Nucleus accumbens (tissue), 56 donors: Measurements from ENCODE around the gene SH3PXD2A.
A peak's percentile ranks its signal among the peaks of the same experiment; 100 is the strongest.
"Not testable (repeated sequence)": the region's sequence is repeated elsewhere in the genome, so short reads cannot be mapped to it uniquely, and the experiment has no call there.

Experiments
- DNase-seq, 56 donors: peaks; one replicate each; lab custom pipeline; 2025; lab: John Stamatoyannopoulos, UW

SH3PXD2A gene

GRCh38 chr10:103850572-103850895 is 4.8 kb downstream of the SH3PXD2A start:
- DNase-seq: no peak

DNA sequence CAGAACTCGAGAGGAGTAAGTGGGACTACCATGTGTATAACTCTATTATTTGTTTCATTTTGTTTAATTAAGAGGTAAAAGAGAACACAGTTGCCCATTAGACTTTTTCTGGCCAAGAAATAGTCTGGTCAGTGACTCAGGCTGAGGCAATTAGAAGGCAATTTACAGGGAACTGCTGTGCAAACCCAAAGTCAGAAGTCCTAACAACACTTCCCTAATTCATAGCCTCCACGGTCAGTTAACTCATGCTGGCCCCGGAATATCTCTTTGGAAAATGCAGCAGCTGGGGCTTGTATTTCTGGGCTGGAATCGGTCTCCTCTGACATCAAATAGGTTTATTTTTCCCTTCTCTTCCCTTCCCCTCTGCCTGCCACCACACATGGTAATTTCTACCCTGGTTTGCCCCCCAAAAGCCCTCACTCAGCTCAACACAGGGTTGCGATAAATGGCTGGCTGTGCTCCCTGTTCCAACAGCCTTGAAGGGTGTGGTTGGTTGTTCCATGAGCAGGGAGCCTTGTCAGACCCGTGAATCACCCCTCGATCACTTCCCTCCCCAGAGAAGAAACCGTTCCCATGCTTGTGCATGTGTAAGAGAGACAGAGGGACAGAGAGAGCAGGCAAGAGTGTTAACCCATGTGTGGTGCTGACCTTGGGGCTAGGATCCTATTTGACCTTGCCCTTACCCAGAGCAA is 5.3 kb downstream of the SH3PXD2A start:
- no peak for DNase-seq

- DNase-seq: no peak
Observed at GRCh38 chr10:103849212-103849877, 6.0 kb downstream of the SH3PXD2A start.

DNA sequence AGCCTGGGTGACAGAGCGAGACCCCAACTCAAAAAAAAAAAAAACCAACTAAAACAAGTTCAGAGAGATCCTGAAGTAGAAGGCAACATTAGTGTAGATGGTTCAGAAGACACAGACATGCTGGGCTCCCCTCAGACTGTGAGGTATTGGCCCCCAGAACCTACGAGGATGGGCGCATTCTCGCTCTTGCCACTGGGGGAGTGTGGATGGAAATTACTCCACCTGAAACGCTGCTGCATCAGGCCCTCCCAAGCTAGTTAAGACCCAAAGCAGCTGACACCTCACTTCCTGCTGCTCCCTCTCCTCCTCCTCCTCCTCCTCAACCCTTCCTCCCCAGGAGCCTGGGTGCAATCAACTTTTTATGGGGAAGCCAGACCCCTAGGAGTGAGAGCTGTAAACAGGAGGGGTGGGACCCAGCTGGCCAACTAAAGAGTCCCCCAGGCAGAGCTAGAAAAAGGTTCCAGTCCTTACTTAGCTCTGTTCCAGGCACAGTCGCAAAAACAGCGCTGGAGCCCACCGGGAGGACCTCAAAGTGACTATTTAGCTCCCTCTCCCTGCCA is 7.4 kb downstream of the SH3PXD2A start:
- no peak for DNase-seq

DNA sequence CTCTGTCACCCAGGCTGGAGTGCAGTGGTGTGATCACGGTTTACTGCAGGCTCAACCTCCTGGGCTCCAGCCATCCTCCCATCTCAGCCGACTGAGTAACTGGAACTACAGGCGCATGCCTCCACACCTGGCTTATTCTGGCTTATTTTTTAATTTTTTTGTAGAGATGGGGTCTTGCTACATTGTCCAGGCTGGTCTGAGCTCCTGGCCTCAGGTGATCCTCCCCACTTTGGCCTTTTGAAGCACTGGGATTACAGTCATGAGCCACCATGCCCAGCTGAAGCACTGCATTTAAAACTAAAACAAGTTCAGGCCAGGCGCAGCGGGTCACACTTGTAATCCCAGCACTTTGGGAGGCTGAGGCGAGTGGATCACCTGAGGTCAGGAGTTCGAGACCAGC is 8.0 kb downstream of the SH3PXD2A start:
- DNase-seq: no peak

- DNase-seq: no peak
Observed at GRCh38 chr10:103845972-103846371, 9.4 kb downstream of the SH3PXD2A start.

DNA sequence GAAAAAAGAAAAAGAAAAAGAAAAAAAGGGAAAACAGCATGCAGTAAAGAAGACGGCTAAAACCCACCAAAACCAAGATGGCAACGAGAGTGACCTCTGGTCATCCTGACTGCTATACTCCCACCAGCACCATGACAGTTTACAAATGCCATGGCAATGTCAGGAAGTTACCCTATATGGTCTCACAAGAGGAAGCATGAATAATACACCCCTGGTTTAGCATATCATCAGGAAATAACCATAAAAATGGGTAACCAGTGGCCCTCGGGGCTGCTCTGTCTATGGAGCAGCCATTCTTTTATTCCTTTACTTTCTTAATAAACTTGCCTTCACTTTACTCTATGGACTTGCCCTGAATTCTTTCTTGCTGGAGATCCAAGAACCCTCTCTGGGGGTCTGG is 10.0 kb downstream of the SH3PXD2A start:
- not testable (repeated sequence) for DNase-seq

GRCh38 chr10:103843854-103844570 is 11.4 kb downstream of the SH3PXD2A start:
- DNase-seq: no peak

- DNase-seq: no peak
Observed at GRCh38 chr10:103843045-103843444, 12.3 kb downstream of the SH3PXD2A start.

DNA sequence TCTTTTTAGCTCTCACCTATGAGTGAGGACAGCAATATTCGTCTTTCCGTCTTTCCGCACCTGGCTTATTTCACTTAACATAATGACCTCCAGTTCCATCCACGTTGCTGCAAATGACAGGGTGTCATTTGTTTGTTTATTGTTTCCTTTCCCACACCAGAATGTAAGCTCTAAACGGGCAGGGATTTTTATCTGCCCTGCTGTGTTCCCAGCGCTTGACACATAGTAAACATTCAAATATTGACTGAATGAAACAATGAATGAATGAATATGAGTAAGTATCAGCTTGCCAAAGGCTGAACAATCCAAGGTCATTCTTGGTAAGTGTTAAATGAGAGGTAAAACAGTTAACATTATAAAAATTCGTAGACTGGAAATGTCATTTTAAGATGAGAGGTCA is 12.8 kb downstream of the SH3PXD2A start:
- DNase-seq: no peak

- DNase-seq: no peak
Observed at GRCh38 chr10:103841519-103841918, 13.9 kb downstream of the SH3PXD2A start.

- no peak for DNase-seq
Observed at GRCh38 chr10:103840740-103841070, 14.7 kb downstream of the SH3PXD2A start.

- DNase-seq: peak in 12 of 56 donors; percentile 5 to 61 (median 29)
Observed at GRCh38 chr10:103839872-103840739, 15.3 kb downstream of the SH3PXD2A start.

- no peak for DNase-seq
Observed at GRCh38 chr10:103839519-103839871, 15.9 kb downstream of the SH3PXD2A start.

DNA sequence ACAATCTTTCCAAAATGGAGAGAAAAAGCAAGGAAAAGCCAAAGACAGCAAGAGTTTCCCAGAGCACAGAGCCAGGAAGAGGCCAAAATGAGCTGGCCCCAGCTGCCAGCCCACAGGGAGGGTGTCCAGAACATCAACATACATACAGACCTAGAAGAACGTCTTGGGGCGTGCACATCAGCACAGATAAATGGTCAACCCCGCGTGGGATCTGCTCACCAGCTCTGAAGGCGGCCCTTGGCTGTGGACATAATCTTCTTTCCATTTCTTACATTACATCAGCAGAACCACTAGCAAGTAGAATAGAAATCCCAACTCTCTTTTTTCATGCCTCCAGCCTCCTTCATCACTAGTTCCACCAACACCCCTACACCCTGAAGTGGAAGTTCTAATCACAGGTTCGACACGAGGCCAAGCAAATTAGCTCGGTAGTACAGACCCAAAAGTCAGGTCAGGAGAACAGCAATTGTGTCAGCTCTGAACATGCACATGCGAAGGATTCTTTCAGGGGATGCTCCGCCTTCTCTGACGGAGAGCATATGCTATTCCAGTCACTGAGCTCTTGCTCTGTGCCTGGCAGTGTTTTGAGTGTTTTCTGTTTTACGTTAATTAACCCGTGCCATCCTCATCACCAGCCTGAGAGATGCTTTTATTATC is 16.4 kb downstream of the SH3PXD2A start:
- no peak for DNase-seq

- DNase-seq: no peak
Observed at GRCh38 chr10:103838070-103838395, 17.3 kb downstream of the SH3PXD2A start.

DNA sequence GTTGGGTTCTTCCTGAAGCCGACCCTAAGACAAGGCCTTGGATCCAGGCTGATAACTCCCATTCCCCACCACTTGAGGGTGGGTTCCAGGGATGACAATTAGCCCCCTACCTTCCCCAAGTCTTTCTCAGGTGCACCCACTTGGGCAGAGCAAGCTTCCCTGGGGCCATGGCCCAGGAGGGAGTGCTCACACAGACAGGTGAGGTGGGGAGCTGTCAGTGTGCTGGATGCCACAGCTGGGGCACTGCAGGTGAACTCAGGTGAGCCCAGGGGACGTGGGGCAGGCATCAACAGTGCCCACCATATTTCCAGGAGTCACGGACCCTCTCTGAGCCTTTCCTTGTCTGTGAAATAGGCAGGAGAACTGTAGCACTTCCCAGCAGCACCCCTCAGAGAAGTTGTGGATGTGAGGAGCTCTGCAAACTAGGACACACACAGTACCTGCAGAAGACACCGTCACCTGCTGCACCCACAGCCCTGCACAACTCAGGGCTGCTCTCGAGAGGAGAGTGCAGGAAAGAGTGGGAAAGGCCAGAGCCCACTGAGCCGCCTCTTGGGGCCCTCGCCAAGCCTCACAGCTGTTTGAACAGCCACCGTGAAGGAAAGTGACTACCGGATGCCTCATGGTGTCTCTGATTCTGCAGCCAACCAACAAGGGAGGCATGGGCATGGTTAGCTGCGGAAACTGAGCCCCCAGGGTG is 17.9 kb downstream of the SH3PXD2A start:
- DNase-seq: no peak

DNA sequence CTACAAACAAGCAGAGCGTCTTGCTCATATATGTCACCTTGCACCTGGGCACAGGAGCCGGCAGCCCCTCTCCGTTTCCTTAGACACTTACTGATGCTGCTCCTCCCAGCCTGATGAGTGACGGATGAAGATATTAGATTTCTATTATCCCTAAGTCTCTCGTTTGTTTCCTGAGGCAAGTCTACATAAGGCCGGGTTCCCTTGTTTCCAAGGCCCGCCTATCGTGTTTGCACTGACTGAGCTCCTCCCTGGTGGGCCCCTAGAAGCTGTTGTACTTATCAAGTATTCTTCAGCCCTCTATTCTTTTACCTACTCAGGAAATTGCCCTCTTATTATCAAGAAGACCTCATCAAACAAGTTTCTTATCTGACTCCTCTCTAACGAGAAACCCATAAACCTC is 18.5 kb downstream of the SH3PXD2A start:
- DNase-seq: no peak

GRCh38 chr10:103836273-103836672 is 19.1 kb downstream of the SH3PXD2A start:
- no peak for DNase-seq
